HTR-8/SVneo (cell line): Measurements from ENCODE around the gene INPP5B.
"Not testable (repeated sequence)": the region's sequence is repeated elsewhere in the genome, so short reads cannot be mapped to it uniquely, and the experiment has no call there.

Experiments
- DNase-seq: peaks from one replicate; pipeline ENCODE4 v3.0.0; 2011; ENCODE audit warnings: low spot score, mixed read lengths; ENCODE audit not compliant: insufficient read length
- FAIRE-seq: peaks from 2 replicates; lab custom pipeline; 2011; peaks lifted over from hg19 to GRCh38; lab: Jason Lieb, UNC

Gene INPP5B

GRCh38 chr1:37946703-37947360 lies at the start of gene INPP5B:
TSS of gene INPP5B (minus strand) at chr1:37947053. CDS start at chr1:37946308, 745 bp downstream.
- peak; percentile 89 for FAIRE-seq
- DNase-seq = peak; percentile 89

- FAIRE-seq (no peak), DNase-seq (no peak)
Measured at GRCh38 chr1:37995751-37996345, 49.0 kb upstream of the INPP5B start.

GRCh38 chr1:37994886-37995566 lies 48.2 kb upstream of the INPP5B start:
- DNase-seq (no peak), FAIRE-seq (no peak)

GRCh38 chr1:37989361-37989930 lies 42.6 kb upstream of the INPP5B start:
- FAIRE-seq (no peak), DNase-seq (no peak)

- FAIRE-seq (no peak), DNase-seq (no peak)
Measured at GRCh38 chr1:37987679-37988078, 40.8 kb upstream of the INPP5B start.

- no peak for DNase-seq
- FAIRE-seq = no peak
Measured at GRCh38 chr1:37983546-37983945, 36.7 kb upstream of the INPP5B start.

GRCh38 chr1:37978541-37978940 lies 31.7 kb upstream of the INPP5B start:
- no peak for DNase-seq
- no peak for FAIRE-seq

GRCh38 chr1:37975083-37975482 lies 28.2 kb upstream of the INPP5B start:
- peak; percentile 28 for DNase-seq
- FAIRE-seq = not testable (repeated sequence)

GRCh38 chr1:37974567-37974966 lies 27.7 kb upstream of the INPP5B start:
- FAIRE-seq (no peak), DNase-seq (no peak)

GRCh38 chr1:37973684-37974083 lies 26.8 kb upstream of the INPP5B start:
- FAIRE-seq, DNase-seq: not testable (repeated sequence)

GRCh38 chr1:37965301-37965700 lies 18.4 kb upstream of the INPP5B start:
- DNase-seq = no peak
- FAIRE-seq = no peak

- not testable (repeated sequence) for FAIRE-seq
Measured at GRCh38 chr1:37964106-37964505, 17.3 kb upstream of the INPP5B start.

GRCh38 chr1:37958690-37959089 lies 11.8 kb upstream of the INPP5B start:
- peak; percentile 61 for DNase-seq
- FAIRE-seq = peak; percentile 75

More at GRCh38 chr1:37964106-37964505, 17.3 kb upstream of the INPP5B start:
- not testable (repeated sequence) for DNase-seq

- no peak for FAIRE-seq
Measured at GRCh38 chr1:37955685-37956084, 8.8 kb upstream of the INPP5B start.

GRCh38 chr1:37954316-37954971 lies 7.6 kb upstream of the INPP5B start:
- FAIRE-seq = no peak

More at GRCh38 chr1:37955685-37956084, 8.8 kb upstream of the INPP5B start:
- no peak for DNase-seq

GRCh38 chr1:37952738-37953137 lies 5.9 kb upstream of the INPP5B start:
- FAIRE-seq (no peak), DNase-seq (no peak)

More at GRCh38 chr1:37954316-37954971, 7.6 kb upstream of the INPP5B start:
- DNase-seq = no peak

- no peak for DNase-seq
- FAIRE-seq = no peak
Measured at GRCh38 chr1:37951783-37952624, 5.2 kb upstream of the INPP5B start.

- DNase-seq (no peak), FAIRE-seq (no peak)
Measured at GRCh38 chr1:37951041-37951782, 4.4 kb upstream of the INPP5B start.
